ENCODE data around the gene EIF5A2.

DNA sequence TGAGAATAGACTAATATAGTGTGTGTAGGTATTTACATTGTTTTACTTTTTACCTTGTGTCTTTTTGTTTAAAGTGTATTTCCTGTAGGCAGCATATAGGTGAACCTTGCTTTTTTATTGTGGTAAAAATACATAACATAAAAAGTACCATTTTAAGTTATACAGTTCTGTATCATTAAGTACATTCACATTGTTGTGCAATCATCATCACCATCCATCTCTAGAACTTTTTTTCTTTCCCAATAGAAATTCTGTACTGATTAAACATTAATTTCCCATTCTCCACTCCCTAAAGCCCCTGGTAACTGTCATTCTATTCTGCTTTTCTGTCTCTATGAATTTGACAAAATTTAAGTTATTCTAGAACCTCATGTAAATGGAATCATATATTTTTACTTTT lies 48.2 kb upstream of the EIF5A2 start:
- TF ChIP-seq, protein P1, sequence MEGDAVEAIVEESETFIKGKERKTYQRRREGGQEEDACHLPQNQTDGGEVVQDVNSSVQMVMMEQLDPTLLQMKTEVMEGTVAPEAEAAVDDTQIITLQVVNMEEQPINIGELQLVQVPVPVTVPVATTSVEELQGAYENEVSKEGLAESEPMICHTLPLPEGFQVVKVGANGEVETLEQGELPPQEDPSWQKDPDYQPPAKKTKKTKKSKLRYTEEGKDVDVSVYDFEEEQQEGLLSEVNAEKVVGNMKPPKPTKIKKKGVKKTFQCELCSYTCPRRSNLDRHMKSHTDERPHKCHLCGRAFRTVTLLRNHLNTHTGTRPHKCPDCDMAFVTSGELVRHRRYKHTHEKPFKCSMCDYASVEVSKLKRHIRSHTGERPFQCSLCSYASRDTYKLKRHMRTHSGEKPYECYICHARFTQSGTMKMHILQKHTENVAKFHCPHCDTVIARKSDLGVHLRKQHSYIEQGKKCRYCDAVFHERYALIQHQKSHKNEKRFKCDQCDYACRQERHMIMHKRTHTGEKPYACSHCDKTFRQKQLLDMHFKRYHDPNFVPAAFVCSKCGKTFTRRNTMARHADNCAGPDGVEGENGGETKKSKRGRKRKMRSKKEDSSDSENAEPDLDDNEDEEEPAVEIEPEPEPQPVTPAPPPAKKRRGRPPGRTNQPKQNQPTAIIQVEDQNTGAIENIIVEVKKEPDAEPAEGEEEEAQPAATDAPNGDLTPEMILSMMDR (conservative IDR thresholded peaks at IDR 0.05 in 1 of 2, IDR thresholded peaks at IDR 0.05 in 1 of 2; ENCODE audit: extremely low read depth in 1 of 2, insufficient read depth in 1 of 2, low read depth in 1 of 2, low read length in 2 of 2) = no peak
- no peak for TF ChIP-seq EZH2 (IDR thresholded peaks at IDR 0.05; ENCODE audit: borderline replicate concordance, low read length)

Data from mammary epithelial cell (primary cell).